D721Med (cell line): ENCODE measurements around the gene SEC14L3.
"Not testable (repeated sequence)": the region's sequence is repeated elsewhere in the genome, so short reads cannot be mapped to it uniquely, and the experiment has no call there.

Experiments used
- DNase-seq: peaks from one replicate; pipeline ENCODE4 v3.0.0; 2011; ENCODE audit warnings: low spot score; ENCODE audit not compliant: insufficient read length
- FAIRE-seq: peaks from 2 replicates; lab custom pipeline; 2011; peaks lifted over from hg19 to GRCh38; lab: Jason Lieb, UNC
- CTCF ChIP-seq: IDR thresholded peaks from 2 replicates; pipeline ENCODE4 v1.5.1; 2012; ENCODE audit warnings: mild to moderate bottlenecking, control low read depth; ENCODE audit not compliant: insufficient read depth; ENCODE audit errors: missing control alignments

Gene SEC14L3

GRCh38 chr22:30474121-30474520 lies 2.3 kb upstream of the SEC14L3 start:
- DNase-seq (no peak), FAIRE-seq (no peak)
- no peak for TF ChIP-seq CTCF

- DNase-seq: no peak
- no peak for TF ChIP-seq CTCF
- FAIRE-seq: no peak
Measured at GRCh38 chr22:30472994-30473720, 1.3 kb upstream of the SEC14L3 start.

- no peak for FAIRE-seq
- DNase-seq: no peak
- no peak for TF ChIP-seq CTCF
Measured at GRCh38 chr22:30470655-30471054, 1.2 kb downstream of the SEC14L3 start.

GRCh38 chr22:30469165-30469564 lies 2.7 kb downstream of the SEC14L3 start:
- DNase-seq (no peak), FAIRE-seq (no peak)
- TF ChIP-seq CTCF: no peak

- DNase-seq, FAIRE-seq: not testable (repeated sequence)
Measured at GRCh38 chr22:30460555-30460954, 11.3 kb downstream of the SEC14L3 start.

GRCh38 chr22:30460147-30460546 lies 11.7 kb downstream of the SEC14L3 start:
- no peak for FAIRE-seq
- DNase-seq: no peak
- TF ChIP-seq CTCF: no peak

GRCh38 chr22:30459181-30460052 lies 12.4 kb downstream of the SEC14L3 start:
- DNase-seq (no peak), FAIRE-seq (no peak)
- no peak for TF ChIP-seq CTCF
